CD14-positive monocyte (primary cell): ENCODE results near the gene SOHLH1. TPM values are rescaled to one million over a fixed set of nuclear protein-coding genes. Genes with fewer than 3 reads are reported as not detected.

Source experiments
- DNase-seq, 3 donors: peaks; one replicate each; pipeline ENCODE4 v3.0.0-alpha.2; 2011 to 2022
- H2AFZ ChIP-seq: 2 replicates; pipeline ENCODE4 v1.6.0; 2012; ENCODE audit warnings: mild to moderate bottlenecking, low read depth, low read length, inconsistent platforms; ENCODE audit not compliant: insufficient read depth, poor library complexity, severe bottlenecking
- H3K27ac ChIP-seq, 2 donors: 1 replicate in 1 of 2; 2 replicates in 1 of 2; pipeline ENCODE4 v1.5.1; 2012 to 2013; ENCODE audit warnings: low read length in 2 of 2, control low read depth in 1 of 2, inconsistent platforms in 1 of 2, low read depth in 1 of 2, mild to moderate bottlenecking in 1 of 2
- H3K27me3 ChIP-seq, 2 donors: one replicate each; pipeline versions ENCODE4 v1.6.0 to v1.6.1; 2011 to 2013; ENCODE audit warnings: low read length in 2 of 2; ENCODE audit not compliant: control insufficient read depth in 2 of 2, insufficient read depth in 2 of 2
- H3K36me3 ChIP-seq, 2 donors: replicated peaks in 1 of 2; 1 replicate in 1 of 2; 2 replicates in 1 of 2; pipeline versions ENCODE4 v1.5.1 to v1.6.1; 2012 to 2013; ENCODE audit warnings: low read length in 2 of 2, control low read depth in 1 of 2, inconsistent platforms in 1 of 2, mild to moderate bottlenecking in 1 of 2; ENCODE audit not compliant: insufficient read depth in 2 of 2, control insufficient read depth in 1 of 2
- H3K4me1 ChIP-seq, 2 donors: 1 replicate in 1 of 2; 2 replicates in 1 of 2; pipeline versions ENCODE4 v1.5.1 to v1.6.1; 2012 to 2013; ENCODE audit warnings: low read length in 2 of 2, control low read depth in 1 of 2, inconsistent platforms in 1 of 2, mild to moderate bottlenecking in 1 of 2, moderate library complexity in 1 of 2; ENCODE audit not compliant: insufficient read depth in 2 of 2, control insufficient read depth in 1 of 2
- H3K4me2 ChIP-seq: replicated peaks from 2 replicates; pipeline ENCODE3; 2012; ENCODE audit warnings: low read length, moderate library complexity, mild to moderate bottlenecking; ENCODE audit not compliant: poor library complexity, severe bottlenecking; ENCODE audit errors: extremely low read depth
- H3K4me3 ChIP-seq, 3 experiments: fragments of 200-600 bp in 1 of 3; sonication (generic) in 1 of 3; replicated peaks in 1 of 3; 1 replicate in 2 of 3; 2 replicates in 1 of 3; pipeline ENCODE4 v1.5.1; 2011 to 2013; ENCODE audit warnings: low read length in 3 of 3, mild to moderate bottlenecking in 3 of 3, control low read depth in 2 of 3, low read depth in 2 of 3, inconsistent platforms in 1 of 3, moderate library complexity in 1 of 3
- H3K79me2 ChIP-seq: 2 replicates; pipeline ENCODE4 v1.6.0; 2012; ENCODE audit warnings: mild to moderate bottlenecking, control low read depth, inconsistent platforms, low read length, moderate library complexity; ENCODE audit not compliant: insufficient read depth
- H3K9ac ChIP-seq: 2 replicates; pipeline ENCODE4 v1.6.0; 2017; ENCODE audit warnings: low read length, mild to moderate bottlenecking; ENCODE audit not compliant: insufficient read depth, poor library complexity, severe bottlenecking
- H3K9me3 ChIP-seq, 2 donors: replicated peaks in 1 of 2; 1 replicate in 1 of 2; 2 replicates in 1 of 2; pipeline versions ENCODE4 v1.5.1 to v1.6.1; 2012 to 2013; ENCODE audit warnings: low read length in 2 of 2, control low read depth in 1 of 2; ENCODE audit not compliant: control insufficient read depth in 1 of 2, insufficient read depth in 1 of 2
- H4K20me1 ChIP-seq: 2 replicates; pipeline ENCODE4 v1.6.0; 2012; ENCODE audit warnings: mild to moderate bottlenecking, low read length, control low read depth, moderate library complexity; ENCODE audit not compliant: insufficient read depth
- H3K27ac Mint-ChIP-seq, 7 donors: one replicate each; pipeline ENCODE4 v1.8.0; 2020; ENCODE audit warnings: mild to moderate bottlenecking in 7 of 7, mixed read lengths in 7 of 7, moderate library complexity in 6 of 7, inconsistent platforms in 2 of 7
- H3K27me3 Mint-ChIP-seq, 3 donors: one replicate each; pipeline ENCODE4 v1.8.0; 2021 to 2022; ENCODE audit warnings: low read depth in 3 of 3, mild to moderate bottlenecking in 3 of 3, mixed read lengths in 3 of 3, moderate library complexity in 3 of 3, inconsistent platforms in 1 of 3
- H3K36me3 Mint-ChIP-seq, 2 donors: one replicate each; pipeline ENCODE4 v1.8.0; 2020; ENCODE audit warnings: mixed read lengths in 2 of 2, inconsistent platforms in 1 of 2, mild to moderate bottlenecking in 1 of 2
- H3K4me1 Mint-ChIP-seq: one replicate; pipeline ENCODE4 v1.8.0; 2020; ENCODE audit warnings: mild to moderate bottlenecking, mixed read lengths
- H3K4me3 Mint-ChIP-seq, 2 donors: one replicate each; pipeline ENCODE4 v1.8.0; 2020; ENCODE audit warnings: mild to moderate bottlenecking in 2 of 2, mixed read lengths in 2 of 2, moderate library complexity in 1 of 2
- H3K9me3 Mint-ChIP-seq, 7 donors: one replicate each; pipeline ENCODE4 v1.8.0; 2020 to 2022; ENCODE audit warnings: mixed read lengths in 7 of 7, mild to moderate bottlenecking in 6 of 7, moderate library complexity in 6 of 7, inconsistent platforms in 2 of 7
- WGBS: methylation state at CpG from one replicate; pipeline ENCODE4 v1.1.5; 2013; ENCODE audit warnings: missing lambda C conversion rate; ENCODE audit not compliant: insufficient coverage; 5-methylcytosine and 5-hydroxymethylcytosine counted together
- intact Hi-C, 2 donors: fragments of 100-400 bp; cut with micrococcal nuclease; formaldehyde crosslinking; loops; one replicate each; pipeline versions ENCODE4 v1.15.0 to v1.15.1; 2023
- polyA plus RNA-seq, 3 donors: library from polyadenylated mRNA; depleted of rRNA in 1 of 3; unstranded in 2 of 3; stranded (reverse) in 1 of 3; fragments of 300-500 nt in 2 of 3; fragments of >200 nt in 1 of 3; fragmentation: Illumina TruSeq in 2 of 3; gene quantifications; 1 replicate in 2 of 3; 2 replicates in 1 of 3; pipeline ENCODE4 v1.2.3, GENCODE V29; 2012 to 2021
- TF ChIP-seq, protein P1 (sequence below): fragments of 200-600 bp; IDR thresholded peaks from one replicate; pipeline ENCODE4 v1.8.0; 2022; ENCODE audit warnings: antibody characterized with exemption, mild to moderate bottlenecking

The SOHLH1 gene
- polyA plus RNA-seq, 3 donors, result not detected

DNA sequence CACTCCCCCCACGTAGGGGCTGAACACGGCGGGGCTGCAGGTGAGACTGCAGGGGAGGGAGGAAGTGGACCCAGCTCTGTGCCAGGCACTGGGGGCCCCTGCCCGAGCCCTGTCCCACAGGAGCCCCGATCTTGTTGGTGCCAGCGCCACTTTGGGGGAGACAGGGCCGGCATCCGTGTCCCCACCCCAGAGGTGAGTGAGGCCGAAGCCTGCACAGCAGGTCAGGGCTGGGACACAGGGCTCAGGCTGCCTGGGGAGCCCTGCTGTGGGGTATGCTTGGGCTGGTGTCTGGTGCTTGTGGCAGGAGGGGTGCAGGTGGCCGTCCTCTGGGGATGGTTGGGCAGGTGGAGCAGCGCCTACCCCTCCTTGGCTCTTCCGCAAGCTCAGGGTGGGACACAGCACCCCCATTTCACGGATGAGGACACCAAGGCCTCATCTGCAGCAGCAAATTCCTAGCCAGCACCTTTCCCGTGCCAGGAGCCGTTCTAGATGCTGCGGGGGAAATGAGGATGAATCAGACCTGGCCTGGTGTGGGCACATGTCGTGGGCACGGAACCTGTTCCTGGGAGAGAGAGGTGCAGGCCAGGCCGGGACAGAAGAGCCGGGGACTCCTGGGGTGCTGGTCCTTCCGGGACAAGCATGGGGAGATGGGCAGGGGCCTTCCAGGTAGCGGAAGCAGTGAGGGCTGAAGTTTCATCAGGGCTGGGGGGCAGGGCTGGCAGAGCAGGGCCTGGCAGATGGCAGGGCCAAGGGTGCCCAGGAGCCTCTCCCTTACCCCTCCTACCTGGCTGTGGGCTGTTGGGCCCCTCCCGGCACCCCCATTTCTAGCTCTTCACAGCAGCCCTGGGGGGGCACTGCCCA is 37.9 kb upstream of the SOHLH1 start:
- Histone ChIP-seq H3K9ac (no peak overlapping the region), H2AFZ (no peak overlapping the region), H3K79me2 (no peaks in the 10 kb centered on the region), H4K20me1 (no peaks in the 10 kb centered on the region), H3K4me1 (no peaks in the 10 kb centered on the region), H3K36me3 (no peaks in the 10 kb centered on the region), H3K4me3 (no peak overlapping the region), H3K9me3 (peaks cover 0 to 3% of the 10 kb centered on the region in 2 donors), H3K27me3 (peaks cover 0 to 12% of the 10 kb centered on the region in 2 donors), H3K4me2 (no peak overlapping the region), H3K27ac (no peak overlapping the region)
- H3K9me3 Mint-ChIP-seq, result peaks cover 0 to 5% (median 3%) of the 10 kb centered on the region in 7 donors
- H3K4me3 Mint-ChIP-seq, result peak overlapping the region in 1 of 2 donors; percentile 48
- no peak overlapping the region for H3K27ac Mint-ChIP-seq
- H3K27me3 Mint-ChIP-seq, result peaks cover 9 to 35% (median 28%) of the 10 kb centered on the region in 3 donors
- WGBS, result 69% methylated on average over 20 of the region's 23 CpGs
- TF ChIP-seq, protein P1, sequence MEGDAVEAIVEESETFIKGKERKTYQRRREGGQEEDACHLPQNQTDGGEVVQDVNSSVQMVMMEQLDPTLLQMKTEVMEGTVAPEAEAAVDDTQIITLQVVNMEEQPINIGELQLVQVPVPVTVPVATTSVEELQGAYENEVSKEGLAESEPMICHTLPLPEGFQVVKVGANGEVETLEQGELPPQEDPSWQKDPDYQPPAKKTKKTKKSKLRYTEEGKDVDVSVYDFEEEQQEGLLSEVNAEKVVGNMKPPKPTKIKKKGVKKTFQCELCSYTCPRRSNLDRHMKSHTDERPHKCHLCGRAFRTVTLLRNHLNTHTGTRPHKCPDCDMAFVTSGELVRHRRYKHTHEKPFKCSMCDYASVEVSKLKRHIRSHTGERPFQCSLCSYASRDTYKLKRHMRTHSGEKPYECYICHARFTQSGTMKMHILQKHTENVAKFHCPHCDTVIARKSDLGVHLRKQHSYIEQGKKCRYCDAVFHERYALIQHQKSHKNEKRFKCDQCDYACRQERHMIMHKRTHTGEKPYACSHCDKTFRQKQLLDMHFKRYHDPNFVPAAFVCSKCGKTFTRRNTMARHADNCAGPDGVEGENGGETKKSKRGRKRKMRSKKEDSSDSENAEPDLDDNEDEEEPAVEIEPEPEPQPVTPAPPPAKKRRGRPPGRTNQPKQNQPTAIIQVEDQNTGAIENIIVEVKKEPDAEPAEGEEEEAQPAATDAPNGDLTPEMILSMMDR, result no peak
- no peaks in the 10 kb centered on the region for H3K4me1 Mint-ChIP-seq
- no peak for DNase-seq
- H3K36me3 Mint-ChIP-seq, result no peaks in the 10 kb centered on the region
- intact Hi-C loops, result no loop called here

DNA sequence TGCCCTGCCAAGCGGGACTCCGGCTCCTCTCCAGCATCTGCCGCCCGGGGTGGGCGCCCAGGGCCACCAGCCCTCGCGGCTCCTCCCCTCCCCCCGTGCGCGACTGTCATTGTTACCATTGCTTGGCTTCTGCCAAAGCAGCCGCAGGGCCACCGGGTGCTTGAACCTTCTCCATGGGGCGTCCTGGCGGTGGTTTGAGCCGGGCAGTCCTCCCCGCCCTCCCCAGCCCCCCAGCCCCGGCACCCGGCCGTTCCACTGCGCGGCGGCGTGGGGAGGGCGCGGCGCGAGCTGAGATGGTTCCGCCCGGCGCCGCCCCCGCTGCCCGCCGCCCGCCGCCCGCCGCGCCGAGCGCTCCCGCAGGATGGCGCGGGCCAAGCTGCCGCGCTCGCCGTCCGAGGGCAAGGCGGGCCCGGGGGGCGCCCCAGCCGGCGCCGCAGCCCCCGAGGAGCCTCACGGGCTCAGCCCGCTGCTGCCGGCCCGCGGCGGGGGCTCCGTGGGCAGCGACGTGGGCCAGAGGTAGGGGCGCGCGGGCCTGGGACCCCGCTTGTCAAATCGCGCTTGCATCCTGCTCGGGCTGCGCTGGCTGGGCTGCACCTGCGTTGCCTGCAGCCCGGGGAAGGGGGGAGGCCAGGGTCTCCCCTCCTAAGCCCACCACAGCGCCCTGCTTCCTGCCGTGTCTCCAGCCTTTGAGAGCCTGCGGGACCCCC is 37.1 kb upstream of the SOHLH1 start:
- H3K4me1 Mint-ChIP-seq, result no peaks in the 10 kb centered on the region
- H3K27ac ChIP-seq, result no peak overlapping the region
- peaks cover 3 to 11% (median 7%) of the 10 kb centered on the region in 7 donors for H3K9me3 Mint-ChIP-seq
- H3K27ac Mint-ChIP-seq, result no peak overlapping the region
- H3K4me3 ChIP-seq, result no peak overlapping the region
- H3K4me1 ChIP-seq, result no peaks in the 10 kb centered on the region
- no peaks in the 10 kb centered on the region for H3K79me2 ChIP-seq
- no peaks in the 10 kb centered on the region for H3K36me3 Mint-ChIP-seq
- H3K9me3 ChIP-seq, result peaks cover 0 to 6% of the 10 kb centered on the region in 2 donors
- no peak for DNase-seq
- H3K9ac ChIP-seq, result no peak overlapping the region
- peaks cover 0 to 12% of the 10 kb centered on the region in 2 donors for H3K27me3 ChIP-seq
- no peaks in the 10 kb centered on the region for H4K20me1 ChIP-seq
- H2AFZ ChIP-seq, result no peak overlapping the region
- no peaks in the 10 kb centered on the region for H3K36me3 ChIP-seq
- WGBS, result 3% methylated on average over 65 of the region's 78 CpGs
- H3K4me3 Mint-ChIP-seq, result no peak overlapping the region
- H3K27me3 Mint-ChIP-seq, result peaks cover 9 to 35% (median 31%) of the 10 kb centered on the region in 3 donors
- no peak overlapping the region for H3K4me2 ChIP-seq
- intact Hi-C loops, result no loop called here
- TF ChIP-seq, protein P1, result no peak
